HG03460 (cell line): ENCODE data around the gene CISD3.
"Not testable (repeated sequence)": the region's sequence is repeated elsewhere in the genome, so short reads cannot be mapped to it uniquely, and the experiment has no call there.

Experiments
- ATAC-seq: cut with Tn5 transposase; IDR thresholded peaks from one replicate; pipeline ENCODE4 v1.9.1; 2021; ENCODE audit not compliant: unreplicated experiment

Gene CISD3

GRCh38 chr17:38707678-38708351, 22.3 kb upstream of the CISD3 start:
- no peak for ATAC-seq

- no peak for ATAC-seq
These were observed 20.9 kb upstream of the CISD3 start for GRCh38 chr17:38709104-38709820.

- no peak for ATAC-seq
These were observed 20.1 kb upstream of the CISD3 start for GRCh38 chr17:38709864-38710603.

GRCh38 chr17:38710604-38710962, 19.6 kb upstream of the CISD3 start:
- ATAC-seq = no peak

GRCh38 chr17:38710985-38711384, 19.2 kb upstream of the CISD3 start:
- no peak for ATAC-seq

- no peak for ATAC-seq
These were observed 18.2 kb upstream of the CISD3 start for GRCh38 chr17:38711792-38712571.

GRCh38 chr17:38712593-38712992, 17.5 kb upstream of the CISD3 start:
- no peak for ATAC-seq

- ATAC-seq = no peak
These were observed 16.6 kb upstream of the CISD3 start for GRCh38 chr17:38713456-38714075.

- no peak for ATAC-seq
These were observed 14.8 kb upstream of the CISD3 start for GRCh38 chr17:38715216-38715943.

GRCh38 chr17:38716368-38717005, 13.7 kb upstream of the CISD3 start:
- ATAC-seq = no peak

GRCh38 chr17:38717139-38717745, 12.9 kb upstream of the CISD3 start:
- no peak for ATAC-seq

- no peak for ATAC-seq
These were observed 10.7 kb upstream of the CISD3 start for GRCh38 chr17:38719289-38719942.

GRCh38 chr17:38719943-38720641, 10.0 kb upstream of the CISD3 start:
- ATAC-seq = no peak

- ATAC-seq = no peak
These were observed 9.2 kb upstream of the CISD3 start for GRCh38 chr17:38720941-38721340.

GRCh38 chr17:38721802-38722201, 8.3 kb upstream of the CISD3 start:
- ATAC-seq = no peak

GRCh38 chr17:38724337-38724988, 5.7 kb upstream of the CISD3 start:
- ATAC-seq = no peak

GRCh38 chr17:38725066-38725465, 5.1 kb upstream of the CISD3 start:
- no peak for ATAC-seq

GRCh38 chr17:38726145-38726544, 4.0 kb upstream of the CISD3 start:
- not testable (repeated sequence) for ATAC-seq
